Measurements from ENCODE around the gene MAP2K6. TPM values are rescaled to one million over a fixed set of nuclear protein-coding genes. Genes with fewer than 3 reads are reported as not detected.

The MAP2K6 gene
- total and polyA plus RNA-seq, 8 donors, result 1.0 to 25.5 (median 4.6) TPM; not detected in 1

GRCh38 chr17:69431835-69432234 lies 17.3 kb downstream of the MAP2K6 start:
- Histone ChIP-seq H3K27me3 (no peaks in the 10 kb centered on the region), H3K36me3 (no peaks in the 10 kb centered on the region), H3K9me3 (no peaks in the 10 kb centered on the region), H3K27ac (no peak overlapping the region), H3K4me1 (peaks cover 0 to 21% (median 10%) of the 10 kb centered on the region in 4 donors), H3K4me3 (no peak overlapping the region)
- WGBS, 5 donors, result 95 to 97% (median 95%) methylated on average over 3 of the region's 3 CpGs
- DNase-seq, result no peak
- TF ChIP-seq EP300 (IDR thresholded peaks at IDR 0.05), result no peak
- TF ChIP-seq POLR2AphosphoS5 (IDR thresholded peaks at IDR 0.05), result no peak
- TF ChIP-seq CTCF (IDR thresholded peaks at IDR 0.05), result no peak
- TF ChIP-seq POLR2A (IDR thresholded peaks at IDR 0.05), result no peak
- intact Hi-C loops (cut with DNase I; ENCODE audit: low total_unique reads), result no loop called here

- no peak for DNase-seq
- no peaks in the 10 kb centered on the region for H3K27me3 ChIP-seq
- H3K4me3 ChIP-seq, result no peak overlapping the region
- TF ChIP-seq POLR2AphosphoS5 (IDR thresholded peaks at IDR 0.05) (no peak), POLR2A (IDR thresholded peaks at IDR 0.05) (no peak), CTCF (IDR thresholded peaks at IDR 0.05) (no peak), EP300 (IDR thresholded peaks at IDR 0.05) (no peak)
- 72 to 86% (median 82%) methylated on average over 3 of the region's 3 CpGs for WGBS, 5 donors
- intact Hi-C loops (cut with DNase I; ENCODE audit: low total_unique reads), result no loop called here
- no peak overlapping the region for H3K27ac ChIP-seq
- H3K9me3 ChIP-seq, result no peaks in the 10 kb centered on the region
- H3K4me1 ChIP-seq, result peaks cover 0 to 21% (median 10%) of the 10 kb centered on the region in 4 donors
- H3K36me3 ChIP-seq, result no peaks in the 10 kb centered on the region
These were observed 18.6 kb downstream of the MAP2K6 start for GRCh38 chr17:69433093-69433492.

GRCh38 chr17:69434164-69434579 lies 19.7 kb downstream of the MAP2K6 start:
- H3K4me1 ChIP-seq, result peaks cover 0 to 21% (median 10%) of the 10 kb centered on the region in 4 donors
- no peaks in the 10 kb centered on the region for H3K9me3 ChIP-seq
- H3K27ac ChIP-seq, result no peak overlapping the region
- peak in 1 of 2 donors; percentile 72 for DNase-seq
- no peak for TF ChIP-seq POLR2AphosphoS5 (IDR thresholded peaks at IDR 0.05)
- no peak for TF ChIP-seq POLR2A (IDR thresholded peaks at IDR 0.05)
- no peak for TF ChIP-seq EP300 (IDR thresholded peaks at IDR 0.05)
- no peak for TF ChIP-seq CTCF (IDR thresholded peaks at IDR 0.05)
- 27 to 49% (median 34%) methylated on average over 3 of the region's 3 CpGs for WGBS, 5 donors
- H3K36me3 ChIP-seq, result no peaks in the 10 kb centered on the region
- H3K27me3 ChIP-seq, result no peaks in the 10 kb centered on the region
- intact Hi-C loops (cut with DNase I; ENCODE audit: low total_unique reads), result no loop called here
- H3K4me3 ChIP-seq, result no peak overlapping the region

- WGBS, 5 donors, result 59 to 69% (median 62%) methylated on average over 5 of the region's 5 CpGs
- Histone ChIP-seq H3K9me3 (peaks cover 0 to 14% (median 5%) of the 10 kb centered on the region in 4 donors), H3K27ac (no peak overlapping the region), H3K4me1 (peaks cover 0 to 13% (median 9%) of the 10 kb centered on the region in 4 donors), H3K27me3 (no peaks in the 10 kb centered on the region), H3K36me3 (no peaks in the 10 kb centered on the region), H3K4me3 (no peak overlapping the region)
- intact Hi-C loops (cut with DNase I; ENCODE audit: low total_unique reads), result no loop called here
- TF ChIP-seq POLR2AphosphoS5 (IDR thresholded peaks at IDR 0.05) (no peak), CTCF (IDR thresholded peaks at IDR 0.05) (no peak), EP300 (IDR thresholded peaks at IDR 0.05) (no peak), POLR2A (IDR thresholded peaks at IDR 0.05) (no peak)
- DNase-seq, result no peak
These were observed 21.6 kb downstream of the MAP2K6 start for GRCh38 chr17:69435971-69436696.
